ENCODE results near the gene CTNNA2. TPM values are rescaled to one million over a fixed set of nuclear protein-coding genes. Genes with fewer than 3 reads are reported as not detected.

The CTNNA2 gene
- total and polyA plus RNA-seq, 9 donors = 0.32 to 1.4 (median 0.37) TPM; not detected in 3

- DNase-seq = no peak
- intact Hi-C loops (cut with DNase I) = no loop called here
- Histone ChIP-seq H3K4me3 (no peak overlapping the region), H3K4me1 (ENCODE audit: insufficient read depth) (no peaks in the 10 kb centered on the region), H3K27me3 (no peaks in the 10 kb centered on the region), H3K27ac (no peak overlapping the region), H3K36me3 (no peaks in the 10 kb centered on the region), H3K9me3 (no peaks in the 10 kb centered on the region)
- TF ChIP-seq CTCF (IDR thresholded peaks at IDR 0.05) (no peak), POLR2A (IDR thresholded peaks at IDR 0.05) (no peak), EP300 (IDR thresholded peaks at IDR 0.05) (no peak)
Measured at GRCh38 chr2:79695248-79695647, 182.4 kb downstream of the CTNNA2 start.

- no peaks in the 10 kb centered on the region for H3K36me3 ChIP-seq
- no peaks in the 10 kb centered on the region for H3K27me3 ChIP-seq
- H3K4me3 ChIP-seq = no peak overlapping the region
- H3K9me3 ChIP-seq = no peaks in the 10 kb centered on the region
- no peaks in the 10 kb centered on the region for H3K4me1 ChIP-seq (ENCODE audit: insufficient read depth)
- 80 to 89% (median 87%) methylated on average over 2 of the region's 2 CpGs for WGBS, 3 donors
- DNase-seq = no peak
- H3K27ac ChIP-seq = no peak overlapping the region
- intact Hi-C loops (cut with DNase I) = no loop called here
- TF ChIP-seq CTCF (IDR thresholded peaks at IDR 0.05) (no peak), POLR2A (IDR thresholded peaks at IDR 0.05) (no peak), EP300 (IDR thresholded peaks at IDR 0.05) (no peak)
Measured at GRCh38 chr2:79697200-79697599, 184.3 kb downstream of the CTNNA2 start.

GRCh38 chr2:79700651-79701050 is 187.8 kb downstream of the CTNNA2 start:
- no peak overlapping the region for H3K4me3 ChIP-seq
- no peaks in the 10 kb centered on the region for H3K36me3 ChIP-seq
- WGBS, 3 donors = 42 to 58% (median 54%) methylated on average over 3 of the region's 3 CpGs
- TF ChIP-seq CTCF (IDR thresholded peaks at IDR 0.05) = no peak
- no peak for TF ChIP-seq EP300 (IDR thresholded peaks at IDR 0.05)
- no peak for TF ChIP-seq POLR2A (IDR thresholded peaks at IDR 0.05)
- no peaks in the 10 kb centered on the region for H3K27me3 ChIP-seq
- no peak for DNase-seq
- no peaks in the 10 kb centered on the region for H3K9me3 ChIP-seq
- H3K27ac ChIP-seq = no peak overlapping the region
- no peaks in the 10 kb centered on the region for H3K4me1 ChIP-seq (ENCODE audit: insufficient read depth)
- intact Hi-C loops (cut with DNase I) = no loop called here

GRCh38 chr2:79702905-79703304 is 190.1 kb downstream of the CTNNA2 start:
- no peak overlapping the region for H3K4me3 ChIP-seq
- no peak overlapping the region for H3K27ac ChIP-seq
- 32 to 72% (median 38%) methylated on average over 1 of the region's 1 CpG for WGBS, 3 donors
- H3K36me3 ChIP-seq = no peaks in the 10 kb centered on the region
- no peaks in the 10 kb centered on the region for H3K4me1 ChIP-seq (ENCODE audit: insufficient read depth)
- no peak for TF ChIP-seq EP300 (IDR thresholded peaks at IDR 0.05)
- TF ChIP-seq POLR2A (IDR thresholded peaks at IDR 0.05) = no peak
- TF ChIP-seq CTCF (IDR thresholded peaks at IDR 0.05) = no peak
- intact Hi-C loops (cut with DNase I) = no loop called here
- no peaks in the 10 kb centered on the region for H3K9me3 ChIP-seq
- H3K27me3 ChIP-seq = no peaks in the 10 kb centered on the region
- no peak for DNase-seq

- intact Hi-C loops (cut with DNase I) = no loop called here
- H3K27me3 ChIP-seq = no peaks in the 10 kb centered on the region
- H3K27ac ChIP-seq = no peak overlapping the region
- no peaks in the 10 kb centered on the region for H3K4me1 ChIP-seq (ENCODE audit: insufficient read depth)
- no peaks in the 10 kb centered on the region for H3K9me3 ChIP-seq
- TF ChIP-seq POLR2A (IDR thresholded peaks at IDR 0.05) (no peak), EP300 (IDR thresholded peaks at IDR 0.05) (no peak), CTCF (IDR thresholded peaks at IDR 0.05) (no peak)
- no peak overlapping the region for H3K4me3 ChIP-seq
- DNase-seq = no peak
- no peaks in the 10 kb centered on the region for H3K36me3 ChIP-seq
Measured at GRCh38 chr2:79711098-79711497, 198.2 kb downstream of the CTNNA2 start.
